GM19468 (cell line): Measurements from ENCODE around the gene TFG.

Experiments used
- ATAC-seq: cut with Tn5 transposase; IDR thresholded peaks from one replicate; pipeline ENCODE4 v1.9.1; 2021; ENCODE audit warnings: mild to moderate bottlenecking, moderate library complexity, moderate number of reproducible peaks; ENCODE audit not compliant: unreplicated experiment; ENCODE audit errors: extremely low read depth

Gene TFG

GRCh38 chr3:100753846-100754245, 44.6 kb downstream of the TFG start:
- ATAC-seq, result no peak

- ATAC-seq, result no peak
Measured at GRCh38 chr3:100754563-100755334, 45.5 kb downstream of the TFG start.

GRCh38 chr3:100756441-100756840, 47.1 kb downstream of the TFG start:
- ATAC-seq, result no peak

GRCh38 chr3:100759159-100759558, 49.9 kb downstream of the TFG start:
- no peak for ATAC-seq

- ATAC-seq, result no peak
Measured at GRCh38 chr3:100759950-100760349, 50.7 kb downstream of the TFG start.

- ATAC-seq, result no peak
Measured at GRCh38 chr3:100760377-100760776, 51.1 kb downstream of the TFG start.

GRCh38 chr3:100761211-100761942, 52.1 kb downstream of the TFG start:
- peak; percentile 76 for ATAC-seq

- ATAC-seq, result no peak
Measured at GRCh38 chr3:100761951-100762350, 52.7 kb downstream of the TFG start.

GRCh38 chr3:100765437-100765975, 56.2 kb downstream of the TFG start:
- ATAC-seq, result no peak

GRCh38 chr3:100766069-100766468, 56.8 kb downstream of the TFG start:
- no peak for ATAC-seq

- ATAC-seq, result no peak
Measured at GRCh38 chr3:100769693-100770092, 60.4 kb downstream of the TFG start.

GRCh38 chr3:100775226-100775625, 65.9 kb downstream of the TFG start:
- ATAC-seq, result no peak

- no peak for ATAC-seq
Measured at GRCh38 chr3:100775669-100776068, 66.4 kb downstream of the TFG start.

GRCh38 chr3:100776097-100776729, 66.9 kb downstream of the TFG start:
- no peak for ATAC-seq

GRCh38 chr3:100776746-100777145, 67.5 kb downstream of the TFG start:
- no peak for ATAC-seq

- ATAC-seq, result no peak
Measured at GRCh38 chr3:100777271-100777670, 68.0 kb downstream of the TFG start.

- no peak for ATAC-seq
Measured at GRCh38 chr3:100779480-100779879, 70.2 kb downstream of the TFG start.

GRCh38 chr3:100780071-100780622, 70.9 kb downstream of the TFG start:
- ATAC-seq, result no peak

GRCh38 chr3:100781301-100781700, 72.0 kb downstream of the TFG start:
- ATAC-seq, result no peak

GRCh38 chr3:100782348-100782747, 73.1 kb downstream of the TFG start:
- ATAC-seq, result no peak

- no peak for ATAC-seq
Measured at GRCh38 chr3:100782906-100783305, 73.6 kb downstream of the TFG start.
